Pancreas (tissue), 10 donors: Measurements from ENCODE around the gene BRINP3. TPM values are rescaled to one million over a fixed set of nuclear protein-coding genes. Genes with fewer than 3 reads are reported as not detected.

Source experiments
- ATAC-seq, 4 donors: fragments of 200-7000 bp; cut with Tn5 transposase; one replicate each; pipeline versions ENCODE4 v1.8.0 to v1.9.1; 2020; ENCODE audit warnings: mild to moderate bottlenecking in 4 of 4, moderate library complexity in 4 of 4
- DNase-seq, 6 donors: peaks; one replicate each; pipeline ENCODE4 v3.0.0-alpha.2; 2020
- FAIRE-seq: peaks from 2 replicates; lab custom pipeline; 2012; peaks lifted over from hg19 to GRCh38; lab: Jason Lieb, UNC
- H3K27ac ChIP-seq, 4 donors: fragments of 200-600 bp; sonication (generic); 1 replicate in 3 of 4; 2 replicates in 1 of 4; pipeline versions ENCODE4 v1.5.0 to v1.8.0; 2020
- H3K27me3 ChIP-seq, 4 donors: fragments of 200-600 bp; one replicate each; pipeline ENCODE4 v1.8.0; 2021
- H3K36me3 ChIP-seq, 3 donors: fragments of 200-600 bp; sonication (generic) in 1 of 3; one replicate each; pipeline versions ENCODE4 v1.5.0 to v1.8.0; 2020 to 2021
- H3K4me1 ChIP-seq, 3 donors: fragments of 200-600 bp; one replicate each; pipeline ENCODE4 v1.8.0; 2021
- H3K4me3 ChIP-seq, 4 donors: fragments of 200-600 bp; sonication (generic) in 2 of 4; one replicate each; pipeline versions ENCODE4 v1.5.0 to v1.8.0; 2020 to 2021
- H3K9me3 ChIP-seq, 4 donors: fragments of 200-600 bp; one replicate each; pipeline ENCODE4 v1.8.0; 2021
- CTCF ChIP-seq, 4 donors: fragments of 200-600 bp; sonication (generic) in 3 of 4; IDR thresholded peaks; one replicate each; pipeline versions ENCODE4 v1.5.0 to v1.8.0; 2021; ENCODE audit warnings: antibody characterized with exemption in 4 of 4
- WGBS, 2 donors: extraction: QIAGEN DNeasy Blood & Tissue Kit; methylation state at CpG; one replicate each; pipeline ENCODE4 v1.1.7; 2013; 5-methylcytosine and 5-hydroxymethylcytosine counted together
- intact Hi-C, 3 donors: fragments of 100-400 bp; cut with DNase I; formaldehyde crosslinking; loops; one replicate each; pipeline versions ENCODE4 v1.11.1 to v1.14.2; 2022
- polyA plus RNA-seq, 2 donors: library from polyadenylated mRNA; stranded (reverse); fragments of 200-250 nt; gene quantifications; one replicate each; pipeline ENCODE4 v1.2.3, GENCODE V29; 2013
- total RNA-seq, 6 donors: library from RNA; stranded (reverse); fragmentation: NEBNext Ultra II Directional in 4 of 6; extraction: Animal tissue kit (Norgen Biotek cat#: 25700) in 4 of 6; gene quantifications; one replicate each; pipeline versions ENCODE4 v1.2.1 to v1.2.4, GENCODE V29; 2021 to 2023
- donor health status: healthy with polysubstance abuse.
- donor health status: DM: no; HTN: no; CAD: no; lungs with moderate emphysema.
- donor health status: DM: no; HTN: no; CAD: no.
- donor health status: control.
- donor health status: control.
- donor health status: Bipolar disorder and iron deficiency.
- donor health status: DM: yes; HTN: yes; CAD: no.
- donor health status: DM: no; HTN: no; CAD: no.
- donor health status: DM: no; HTN: no; CAD: no.
- donor health status: DM: yes; HTN: yes; CAD: no.

Gene BRINP3
- total and polyA plus RNA-seq, 8 donors = 0.24 to 0.42 TPM; not detected in 6

- WGBS, 2 donors = 38 to 42% methylated on average over 3 of the region's 3 CpGs
- intact Hi-C loops = no loop called here
- no peaks in the 10 kb centered on the region for H3K9me3 ChIP-seq
- TF ChIP-seq CTCF (IDR thresholded peaks at IDR 0.05) = no peak
- DNase-seq (no peak), FAIRE-seq (no peak), ATAC-seq (no peak)
- no peak overlapping the region for H3K27ac ChIP-seq
- no peak overlapping the region for H3K4me3 ChIP-seq
- no peaks in the 10 kb centered on the region for H3K27me3 ChIP-seq
- no peaks in the 10 kb centered on the region for H3K4me1 ChIP-seq
- H3K36me3 ChIP-seq = no peaks in the 10 kb centered on the region
Observed at GRCh38 chr1:190320952-190321351, 156.7 kb downstream of the BRINP3 start.

GRCh38 chr1:190312763-190313162 is 164.9 kb downstream of the BRINP3 start:
- 52 to 82% methylated on average over 1 of the region's 1 CpG for WGBS, 2 donors
- no peak overlapping the region for H3K27ac ChIP-seq
- no peaks in the 10 kb centered on the region for H3K36me3 ChIP-seq
- no peaks in the 10 kb centered on the region for H3K9me3 ChIP-seq
- no peak for TF ChIP-seq CTCF (IDR thresholded peaks at IDR 0.05)
- H3K4me1 ChIP-seq = no peaks in the 10 kb centered on the region
- H3K27me3 ChIP-seq = no peaks in the 10 kb centered on the region
- intact Hi-C loops = no loop called here
- no peak for DNase-seq
- no peak for ATAC-seq
- no peak overlapping the region for H3K4me3 ChIP-seq
- peak; percentile 26 for FAIRE-seq

- no peaks in the 10 kb centered on the region for H3K36me3 ChIP-seq
- no peaks in the 10 kb centered on the region for H3K4me1 ChIP-seq
- H3K27me3 ChIP-seq = no peaks in the 10 kb centered on the region
- no peak overlapping the region for H3K4me3 ChIP-seq
- FAIRE-seq = no peak
- TF ChIP-seq CTCF (IDR thresholded peaks at IDR 0.05) = no peak
- H3K27ac ChIP-seq = no peak overlapping the region
- no peak for ATAC-seq
- intact Hi-C loops = no loop called here
- no peaks in the 10 kb centered on the region for H3K9me3 ChIP-seq
- no peak for DNase-seq
Observed at GRCh38 chr1:190303501-190303900, 174.2 kb downstream of the BRINP3 start.

GRCh38 chr1:190296453-190296852 is 181.2 kb downstream of the BRINP3 start:
- Histone ChIP-seq H3K27ac (no peak overlapping the region), H3K36me3 (no peaks in the 10 kb centered on the region), H3K4me1 (no peaks in the 10 kb centered on the region), H3K9me3 (no peaks in the 10 kb centered on the region), H3K27me3 (no peaks in the 10 kb centered on the region), H3K4me3 (no peak overlapping the region)
- intact Hi-C loops = no loop called here
- 29 to 60% methylated on average over 2 of the region's 2 CpGs for whole genome bisulfite sequencing, 2 donors
- TF ChIP-seq CTCF (IDR thresholded peaks at IDR 0.05) = no peak
- ATAC-seq (no peak), FAIRE-seq (no peak), DNase-seq (no peak)

- H3K27ac ChIP-seq = no peak overlapping the region
- ATAC-seq (no peak), DNase-seq (no peak), FAIRE-seq (no peak)
- 37 to 57% methylated on average over 2 of the region's 2 CpGs for WGBS, 2 donors
- intact Hi-C loops = no loop called here
- TF ChIP-seq CTCF (IDR thresholded peaks at IDR 0.05) = no peak
- no peak overlapping the region for H3K4me3 ChIP-seq
- H3K27me3 ChIP-seq = no peaks in the 10 kb centered on the region
- H3K4me1 ChIP-seq = no peaks in the 10 kb centered on the region
- no peaks in the 10 kb centered on the region for H3K9me3 ChIP-seq
- H3K36me3 ChIP-seq = no peaks in the 10 kb centered on the region
Observed at GRCh38 chr1:190289897-190290296, 187.8 kb downstream of the BRINP3 start.
